ENCODE data around the gene ENG.

Gene ENG

GRCh38 chr9:127869310-127870152, 15.1 kb upstream of the ENG start:
- H3K36me3 ChIP-seq (ENCODE audit: control insufficient read depth, insufficient read depth, low read length): no peaks in the 10 kb centered on the region
- H3K27me3 ChIP-seq (ENCODE audit: control insufficient read depth, insufficient read depth, low read length): no peaks in the 10 kb centered on the region
- no peaks in the 10 kb centered on the region for H3K9me3 ChIP-seq (ENCODE audit: control insufficient read depth, insufficient read depth, low read length)
- no peak overlapping the region for H3K9ac ChIP-seq (ENCODE audit: low read depth, low read length)
- H3K4me3 ChIP-seq (ENCODE audit: low read depth, low read length): no peak overlapping the region
- H3K4me1 ChIP-seq (ENCODE audit: control insufficient read depth, insufficient read depth, low read length): no peaks in the 10 kb centered on the region

- Histone ChIP-seq H3K9ac (ENCODE audit: low read depth, low read length) (no peak overlapping the region), H3K36me3 (ENCODE audit: control insufficient read depth, insufficient read depth, low read length) (no peaks in the 10 kb centered on the region), H3K27me3 (ENCODE audit: control insufficient read depth, insufficient read depth, low read length) (no peaks in the 10 kb centered on the region), H3K9me3 (ENCODE audit: control insufficient read depth, insufficient read depth, low read length) (no peaks in the 10 kb centered on the region), H3K4me3 (ENCODE audit: low read depth, low read length) (no peak overlapping the region), H3K4me1 (ENCODE audit: control insufficient read depth, insufficient read depth, low read length) (no peaks in the 10 kb centered on the region)
These were observed 13.9 kb upstream of the ENG start for GRCh38 chr9:127868278-127868902.

- no peaks in the 10 kb centered on the region for H3K36me3 ChIP-seq (ENCODE audit: control insufficient read depth, insufficient read depth, low read length)
- H3K4me1 ChIP-seq (ENCODE audit: control insufficient read depth, insufficient read depth, low read length): no peaks in the 10 kb centered on the region
- H3K27me3 ChIP-seq (ENCODE audit: control insufficient read depth, insufficient read depth, low read length): no peaks in the 10 kb centered on the region
- H3K9ac ChIP-seq (ENCODE audit: low read depth, low read length): no peak overlapping the region
- no peaks in the 10 kb centered on the region for H3K9me3 ChIP-seq (ENCODE audit: control insufficient read depth, insufficient read depth, low read length)
- H3K4me3 ChIP-seq (ENCODE audit: low read depth, low read length): no peak overlapping the region
These were observed 13.2 kb upstream of the ENG start for GRCh38 chr9:127867356-127868277.

GRCh38 chr9:127866535-127866934, 12.1 kb upstream of the ENG start:
- no peak overlapping the region for H3K9ac ChIP-seq (ENCODE audit: low read depth, low read length)
- no peaks in the 10 kb centered on the region for H3K36me3 ChIP-seq (ENCODE audit: control insufficient read depth, insufficient read depth, low read length)
- H3K4me3 ChIP-seq (ENCODE audit: low read depth, low read length): no peak overlapping the region
- H3K27me3 ChIP-seq (ENCODE audit: control insufficient read depth, insufficient read depth, low read length): no peaks in the 10 kb centered on the region
- H3K4me1 ChIP-seq (ENCODE audit: control insufficient read depth, insufficient read depth, low read length): no peaks in the 10 kb centered on the region
- H3K9me3 ChIP-seq (ENCODE audit: control insufficient read depth, insufficient read depth, low read length): no peaks in the 10 kb centered on the region

GRCh38 chr9:127865645-127866464, 11.4 kb upstream of the ENG start:
- Histone ChIP-seq H3K4me1 (ENCODE audit: control insufficient read depth, insufficient read depth, low read length) (no peaks in the 10 kb centered on the region), H3K27me3 (ENCODE audit: control insufficient read depth, insufficient read depth, low read length) (no peaks in the 10 kb centered on the region), H3K4me3 (ENCODE audit: low read depth, low read length) (no peak overlapping the region), H3K9ac (ENCODE audit: low read depth, low read length) (no peak overlapping the region), H3K9me3 (ENCODE audit: control insufficient read depth, insufficient read depth, low read length) (no peaks in the 10 kb centered on the region), H3K36me3 (ENCODE audit: control insufficient read depth, insufficient read depth, low read length) (no peaks in the 10 kb centered on the region)

- Histone ChIP-seq H3K27me3 (ENCODE audit: control insufficient read depth, insufficient read depth, low read length) (no peaks in the 10 kb centered on the region), H3K36me3 (ENCODE audit: control insufficient read depth, insufficient read depth, low read length) (no peaks in the 10 kb centered on the region), H3K4me3 (ENCODE audit: low read depth, low read length) (no peak overlapping the region), H3K9me3 (ENCODE audit: control insufficient read depth, insufficient read depth, low read length) (no peaks in the 10 kb centered on the region), H3K9ac (ENCODE audit: low read depth, low read length) (no peak overlapping the region), H3K4me1 (ENCODE audit: control insufficient read depth, insufficient read depth, low read length) (no peaks in the 10 kb centered on the region)
These were observed 8.7 kb upstream of the ENG start for GRCh38 chr9:127863191-127863621.

GRCh38 chr9:127862075-127863011, 7.9 kb upstream of the ENG start:
- Histone ChIP-seq H3K4me1 (ENCODE audit: control insufficient read depth, insufficient read depth, low read length) (no peaks in the 10 kb centered on the region), H3K4me3 (ENCODE audit: low read depth, low read length) (no peak overlapping the region), H3K36me3 (ENCODE audit: control insufficient read depth, insufficient read depth, low read length) (no peaks in the 10 kb centered on the region), H3K9ac (ENCODE audit: low read depth, low read length) (no peak overlapping the region), H3K9me3 (ENCODE audit: control insufficient read depth, insufficient read depth, low read length) (no peaks in the 10 kb centered on the region), H3K27me3 (ENCODE audit: control insufficient read depth, insufficient read depth, low read length) (no peaks in the 10 kb centered on the region)

GRCh38 chr9:127860779-127861178, 6.3 kb upstream of the ENG start:
- Histone ChIP-seq H3K36me3 (ENCODE audit: control insufficient read depth, insufficient read depth, low read length) (no peaks in the 10 kb centered on the region), H3K27me3 (ENCODE audit: control insufficient read depth, insufficient read depth, low read length) (no peaks in the 10 kb centered on the region), H3K9me3 (ENCODE audit: control insufficient read depth, insufficient read depth, low read length) (no peaks in the 10 kb centered on the region), H3K4me3 (ENCODE audit: low read depth, low read length) (no peak overlapping the region), H3K4me1 (ENCODE audit: control insufficient read depth, insufficient read depth, low read length) (no peaks in the 10 kb centered on the region), H3K9ac (ENCODE audit: low read depth, low read length) (no peak overlapping the region)

GRCh38 chr9:127860260-127860659, 5.8 kb upstream of the ENG start:
- Histone ChIP-seq H3K36me3 (ENCODE audit: control insufficient read depth, insufficient read depth, low read length) (no peaks in the 10 kb centered on the region), H3K27me3 (ENCODE audit: control insufficient read depth, insufficient read depth, low read length) (no peaks in the 10 kb centered on the region), H3K9me3 (ENCODE audit: control insufficient read depth, insufficient read depth, low read length) (no peaks in the 10 kb centered on the region), H3K4me3 (ENCODE audit: low read depth, low read length) (no peak overlapping the region), H3K9ac (ENCODE audit: low read depth, low read length) (no peak overlapping the region), H3K4me1 (ENCODE audit: control insufficient read depth, insufficient read depth, low read length) (no peaks in the 10 kb centered on the region)

GRCh38 chr9:127858041-127858512, 3.6 kb upstream of the ENG start:
- Histone ChIP-seq H3K4me3 (ENCODE audit: low read depth, low read length) (no peak overlapping the region), H3K27me3 (ENCODE audit: control insufficient read depth, insufficient read depth, low read length) (no peaks in the 10 kb centered on the region), H3K36me3 (ENCODE audit: control insufficient read depth, insufficient read depth, low read length) (no peaks in the 10 kb centered on the region), H3K4me1 (ENCODE audit: control insufficient read depth, insufficient read depth, low read length) (no peaks in the 10 kb centered on the region), H3K9ac (ENCODE audit: low read depth, low read length) (no peak overlapping the region), H3K9me3 (ENCODE audit: control insufficient read depth, insufficient read depth, low read length) (no peaks in the 10 kb centered on the region)

All from iPS-15b (cell line).